GM21367 (cell line): ENCODE data around the gene RPE.

Source experiments
- ATAC-seq: cut with Tn5 transposase; IDR thresholded peaks from one replicate; pipeline ENCODE4 v1.9.1; 2021; ENCODE audit not compliant: unreplicated experiment

Gene RPE

DNA sequence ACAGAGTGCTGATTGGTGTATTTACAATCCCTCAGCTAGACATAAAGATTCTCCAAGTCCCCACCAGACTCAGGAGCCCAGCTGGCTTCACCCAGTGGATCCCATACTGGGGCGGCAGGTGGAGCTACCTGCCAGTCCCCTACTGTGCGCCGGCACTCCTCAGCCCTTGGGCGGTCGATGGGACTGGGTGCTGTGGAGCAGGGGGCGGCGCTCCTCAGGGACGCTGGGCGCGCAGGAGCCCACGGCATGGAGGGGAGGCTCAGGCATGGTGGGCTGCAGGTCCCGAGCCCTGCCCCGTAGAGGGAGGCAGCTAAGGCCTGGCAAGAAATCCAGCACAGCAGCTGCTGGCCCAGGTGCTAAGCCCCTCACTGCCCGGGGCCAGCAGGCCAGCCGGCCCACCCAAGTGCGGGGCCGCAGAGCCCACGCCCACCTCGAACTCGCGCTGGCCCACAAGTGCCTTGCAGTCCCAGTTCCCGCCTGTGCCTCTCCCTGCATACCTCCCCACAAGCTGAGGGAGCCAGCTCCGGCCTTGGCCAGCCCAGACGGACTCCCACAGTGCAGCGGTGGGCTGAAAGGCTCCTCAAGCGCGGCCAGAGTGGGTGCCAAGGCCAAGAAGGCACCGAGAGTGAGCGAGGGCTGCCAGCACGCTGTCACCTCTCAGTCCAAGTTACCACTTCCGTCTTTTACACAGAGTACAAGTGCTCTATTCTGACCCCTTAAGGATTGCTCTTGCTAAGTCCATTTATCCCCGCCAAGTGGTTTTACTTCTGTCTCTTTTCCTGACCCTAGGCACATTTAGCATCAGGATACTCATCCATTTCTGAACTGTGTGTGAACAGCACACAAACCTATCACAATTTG, 1.7 kb upstream of the RPE start:
- ATAC-seq, result no peak

DNA sequence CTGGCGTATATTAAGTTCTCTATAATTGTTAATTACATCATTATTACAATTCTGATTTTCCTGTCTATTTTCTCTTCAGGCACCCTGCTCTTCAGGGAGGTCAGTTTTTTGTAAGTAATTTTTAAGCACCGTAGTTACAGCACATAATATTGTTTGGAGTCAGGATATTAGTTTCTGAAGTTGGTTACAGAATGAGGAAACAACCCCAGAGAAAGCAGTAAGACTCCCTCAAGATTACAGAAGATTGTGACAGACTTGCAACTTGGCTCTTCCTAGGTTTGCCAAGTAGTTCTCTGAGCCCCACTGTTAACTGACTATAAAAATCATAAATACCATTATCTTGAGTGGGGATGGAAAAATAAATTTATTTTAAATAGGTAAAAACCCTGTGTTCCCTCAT, 921 bp downstream of the RPE start:
- no peak for ATAC-seq

DNA sequence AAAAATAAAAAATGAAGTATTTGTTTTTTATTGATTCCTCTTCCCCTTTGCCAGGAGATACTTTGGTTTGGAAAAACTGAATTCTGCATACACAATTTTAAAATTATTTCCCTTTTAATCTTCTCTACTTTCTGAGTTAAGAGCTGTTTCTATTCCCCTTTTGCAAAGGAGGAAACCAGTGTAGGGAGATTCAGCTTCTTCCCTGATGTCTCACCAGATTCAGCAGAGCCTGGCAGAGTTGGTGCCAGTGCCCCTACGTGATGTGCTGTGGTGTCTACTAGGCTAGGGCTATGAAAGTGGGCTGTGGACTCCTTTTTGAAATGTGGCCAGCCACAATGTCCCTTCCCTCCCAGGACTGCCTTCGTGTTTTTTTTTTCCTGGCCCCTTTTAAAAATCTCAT, 2.4 kb downstream of the RPE start:
- no peak for ATAC-seq

DNA sequence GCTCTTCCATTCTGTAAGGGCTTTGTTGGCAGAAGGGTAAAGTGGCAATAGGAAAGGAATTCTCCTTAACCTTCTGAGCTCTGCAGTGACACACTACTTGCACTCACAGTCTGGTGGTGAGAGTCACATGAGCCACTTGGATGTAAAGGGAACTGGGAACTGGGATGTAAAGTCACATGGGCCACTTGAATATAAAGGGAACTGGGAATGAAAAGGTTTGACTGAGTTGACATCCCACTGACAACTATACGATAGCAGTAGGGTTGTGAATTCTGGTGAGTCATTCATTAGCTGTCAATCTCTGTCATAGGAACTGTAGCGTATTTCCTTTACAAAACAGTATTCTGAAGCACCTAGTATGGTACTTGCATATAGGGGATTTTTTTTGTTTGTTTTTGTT, 5.5 kb downstream of the RPE start:
- no peak for ATAC-seq

DNA sequence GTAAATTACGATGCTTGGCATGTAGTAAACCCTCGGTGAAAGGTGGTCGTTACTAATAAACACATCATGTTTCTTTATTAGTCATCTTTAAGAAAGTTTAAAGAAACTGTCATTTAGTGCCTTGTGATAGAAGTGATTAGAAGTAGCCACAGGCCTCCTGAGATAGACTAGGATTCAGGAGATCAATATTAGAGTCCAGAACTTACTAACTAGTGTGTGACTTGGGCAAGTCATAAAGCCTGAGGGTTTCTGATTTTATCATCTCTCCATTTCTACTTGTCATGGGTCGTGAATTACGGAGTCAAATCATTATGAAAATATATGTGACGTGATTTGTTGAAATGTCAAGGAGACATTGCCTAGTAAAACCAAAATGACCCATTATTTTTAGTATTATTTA, 6.7 kb downstream of the RPE start:
- ATAC-seq, result no peak

DNA sequence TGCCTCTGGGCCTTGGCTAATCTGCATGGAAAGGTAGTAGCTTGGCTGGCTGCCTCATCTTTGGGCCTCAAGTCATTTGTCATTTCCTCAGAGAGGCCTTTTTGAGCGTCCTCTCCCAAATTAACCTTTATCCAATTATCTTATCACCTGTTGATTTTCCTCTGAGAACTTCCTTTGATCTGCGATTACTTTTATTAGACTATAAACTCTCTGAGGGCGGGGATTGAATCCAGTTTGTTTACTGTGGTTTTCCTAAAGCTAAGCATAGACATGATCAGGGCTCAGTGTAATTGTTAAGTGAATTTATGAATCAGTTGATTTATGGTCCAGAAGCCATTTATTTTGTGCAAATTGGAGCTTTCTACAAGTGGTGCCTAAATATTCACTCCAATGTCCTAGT, 7.5 kb downstream of the RPE start:
- no peak for ATAC-seq

DNA sequence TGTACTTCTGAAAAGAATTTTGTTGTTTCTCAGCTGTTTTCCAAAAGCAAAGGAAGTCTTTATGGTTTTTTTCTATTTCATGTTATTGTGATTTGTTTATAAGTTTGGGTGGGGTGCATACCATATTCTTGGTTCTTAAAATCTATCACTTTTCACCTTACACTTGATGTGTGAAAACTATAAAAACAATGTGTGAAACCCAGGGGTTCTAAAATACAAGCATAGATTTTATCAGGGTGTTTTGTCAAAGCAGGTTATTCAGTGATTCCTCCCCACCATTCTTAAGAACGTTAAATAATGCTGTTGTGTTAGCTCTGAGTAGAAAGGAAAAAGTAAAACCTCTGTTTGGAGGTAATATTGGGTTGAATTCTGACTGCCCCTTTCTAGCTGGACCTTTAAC, 17.7 kb downstream of the RPE start:
- ATAC-seq, result no peak

DNA sequence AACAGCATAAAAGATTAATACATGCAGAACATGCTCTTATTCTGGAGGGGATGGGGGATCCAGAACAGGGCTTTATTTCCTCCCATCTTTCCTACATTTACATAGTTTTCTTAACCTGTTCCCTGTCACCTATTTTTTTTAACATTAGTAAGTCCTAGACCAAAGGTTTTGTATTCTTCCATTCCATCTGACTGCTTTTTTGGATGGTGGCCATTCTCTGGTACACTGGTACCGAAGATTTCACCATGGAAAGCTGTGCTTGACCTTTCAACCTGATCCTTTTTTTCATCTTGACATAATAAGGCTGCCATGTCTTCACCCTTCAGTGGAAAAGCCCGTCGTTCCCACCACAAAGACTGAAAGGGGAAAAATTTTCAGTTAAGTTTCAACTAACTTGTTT, 20.4 kb downstream of the RPE start:
- no peak for ATAC-seq

DNA sequence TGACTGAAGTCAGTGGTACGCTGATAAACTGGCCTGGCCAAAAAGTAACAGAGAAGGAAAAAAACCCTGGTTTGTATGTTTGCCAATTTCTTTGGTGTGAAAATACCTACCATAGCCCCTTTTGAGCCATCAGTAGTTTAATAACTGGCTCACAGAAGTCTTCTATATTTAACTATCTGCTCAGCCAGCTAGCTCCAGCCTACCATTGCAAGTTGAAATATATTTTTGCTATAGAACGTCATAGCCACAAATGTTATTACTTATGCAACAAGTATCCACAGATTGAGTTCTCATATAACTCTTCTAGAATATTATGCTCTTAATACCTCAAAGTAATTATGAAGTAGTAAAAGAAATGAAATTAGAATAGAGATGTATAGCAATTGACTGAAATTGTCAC, 25.2 kb downstream of the RPE start:
- no peak for ATAC-seq

DNA sequence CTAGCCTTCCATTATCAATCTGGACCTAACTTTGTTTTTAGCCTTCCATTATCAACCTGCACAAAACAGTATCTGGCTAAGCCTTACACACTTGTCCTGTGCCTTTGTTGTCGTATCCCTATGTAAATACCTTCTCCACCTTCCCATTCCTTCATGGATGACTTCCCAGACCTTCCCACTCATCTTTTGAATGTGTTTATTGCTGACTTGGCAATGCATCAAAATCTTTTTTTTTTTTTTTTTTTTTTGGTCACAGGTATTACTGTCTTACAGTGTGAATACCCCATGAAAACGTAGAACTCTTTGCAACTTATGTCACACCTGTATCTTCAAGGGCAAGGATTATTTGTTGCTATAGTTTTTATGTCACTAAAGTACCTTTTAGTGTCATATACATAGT, 25.7 kb downstream of the RPE start:
- ATAC-seq, result no peak

DNA sequence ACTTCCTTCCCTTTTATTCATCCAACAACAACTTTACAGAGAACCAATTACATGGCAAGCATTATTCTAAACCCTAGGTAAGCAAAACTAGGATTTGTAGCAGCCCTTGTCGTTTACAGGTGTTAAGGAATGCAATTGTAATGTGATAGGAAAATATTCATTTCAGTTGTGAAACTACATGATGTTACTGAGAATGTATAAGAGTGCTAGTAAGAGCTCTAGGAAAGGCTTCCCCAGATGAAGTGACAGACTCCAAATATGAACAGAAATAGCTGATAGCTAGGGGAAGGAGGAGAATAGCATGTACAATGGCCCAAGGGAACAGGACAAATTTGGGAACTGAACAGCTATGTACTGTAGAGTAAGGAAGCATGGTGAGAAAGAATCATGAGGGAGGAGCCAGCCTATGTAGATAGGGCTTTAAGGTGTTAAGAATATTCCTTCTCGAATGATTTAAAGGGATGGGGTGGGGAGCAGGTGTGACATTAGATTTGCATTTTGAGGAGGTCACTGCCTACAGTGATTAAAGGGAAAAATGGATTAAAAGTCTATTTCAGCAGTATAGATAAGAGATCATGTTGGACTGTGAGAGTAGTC, 31.7 kb downstream of the RPE start:
- ATAC-seq, result no peak

DNA sequence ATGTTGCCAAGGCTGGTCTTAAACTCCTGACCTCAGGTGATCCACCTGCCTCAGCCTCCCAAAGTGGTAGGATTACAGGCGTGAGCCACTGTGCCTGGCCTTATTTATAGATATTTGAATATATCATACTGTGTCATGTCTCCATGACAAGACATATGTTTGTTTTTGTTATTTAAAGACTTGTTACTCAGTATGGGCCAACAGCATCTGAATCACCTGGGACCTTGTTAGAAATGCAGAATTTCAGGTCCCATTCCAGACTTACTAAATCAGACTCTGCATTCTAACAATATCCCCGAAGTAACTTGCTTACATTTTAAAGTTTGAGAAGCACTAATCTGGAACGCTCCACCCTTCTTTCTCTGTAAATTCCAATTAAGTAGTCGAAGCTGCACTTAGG, 33.2 kb downstream of the RPE start:
- ATAC-seq, result no peak

DNA sequence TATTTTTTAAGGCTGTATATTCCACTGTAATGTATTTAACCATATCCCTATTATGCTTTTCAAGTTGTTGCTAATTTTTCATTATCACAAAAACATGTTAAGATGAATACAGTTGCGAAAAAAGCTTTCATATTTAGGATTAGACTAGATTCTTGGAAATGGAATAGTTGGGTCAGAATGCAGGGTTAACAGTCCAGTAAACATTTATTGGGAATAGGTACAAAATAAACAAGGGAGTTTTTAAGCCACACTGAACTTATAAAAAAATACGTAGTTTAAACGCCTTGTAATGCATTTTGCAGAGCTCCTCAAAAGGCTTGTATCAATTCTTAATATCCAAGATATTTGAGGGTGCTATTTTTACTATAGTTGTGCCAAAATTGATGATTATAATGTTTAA, 35.6 kb downstream of the RPE start:
- no peak for ATAC-seq

DNA sequence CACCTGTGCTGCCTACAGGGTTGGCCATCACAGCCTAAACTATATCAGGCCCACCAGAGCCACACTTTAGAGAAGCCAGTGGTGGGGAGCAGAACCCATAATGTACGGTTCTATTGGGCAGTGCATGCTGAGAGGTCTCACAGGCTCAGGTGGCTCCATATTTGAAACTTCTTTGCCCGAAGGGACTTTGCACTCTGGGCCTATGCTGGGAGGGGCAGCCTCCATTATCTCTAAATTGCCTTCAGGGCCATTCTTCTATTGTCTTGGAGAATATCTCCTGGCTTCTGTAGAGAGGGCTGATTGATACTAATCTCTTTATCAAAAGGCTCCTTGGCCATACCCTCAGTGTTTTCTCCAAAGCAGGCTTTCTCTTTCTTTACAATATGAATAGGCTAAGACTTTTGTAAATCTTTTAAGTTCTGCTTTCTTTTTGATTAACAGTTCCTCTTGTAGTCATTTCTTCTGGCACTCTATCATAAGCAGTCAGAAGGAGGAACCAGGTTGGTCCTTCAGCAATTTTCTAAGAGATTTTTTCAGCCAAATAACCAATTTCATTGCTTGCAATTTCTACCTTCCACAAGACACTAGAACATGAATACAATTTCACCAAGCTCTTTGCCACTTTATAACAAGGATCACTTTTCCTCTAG, 44.5 kb downstream of the RPE start:
- no peak for ATAC-seq

DNA sequence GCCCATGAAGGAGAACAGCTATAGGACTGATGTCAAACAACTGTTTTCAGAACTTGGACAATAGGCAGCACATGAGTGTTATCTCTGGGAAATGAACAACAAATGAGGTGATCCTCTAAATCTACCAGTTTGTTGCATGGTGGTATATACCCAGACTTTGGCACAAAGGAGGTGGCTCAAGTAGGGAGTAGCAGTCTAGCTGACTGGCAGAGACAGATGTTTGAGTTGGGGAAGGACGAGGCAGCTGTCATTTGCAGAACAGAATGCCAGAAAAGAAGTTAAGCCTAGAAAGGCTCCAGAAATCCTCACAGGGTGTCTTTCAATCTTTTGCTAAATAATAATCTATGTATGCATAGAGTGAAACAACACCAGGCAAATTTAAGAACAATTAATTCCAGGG, 47.4 kb downstream of the RPE start:
- ATAC-seq, result no peak

DNA sequence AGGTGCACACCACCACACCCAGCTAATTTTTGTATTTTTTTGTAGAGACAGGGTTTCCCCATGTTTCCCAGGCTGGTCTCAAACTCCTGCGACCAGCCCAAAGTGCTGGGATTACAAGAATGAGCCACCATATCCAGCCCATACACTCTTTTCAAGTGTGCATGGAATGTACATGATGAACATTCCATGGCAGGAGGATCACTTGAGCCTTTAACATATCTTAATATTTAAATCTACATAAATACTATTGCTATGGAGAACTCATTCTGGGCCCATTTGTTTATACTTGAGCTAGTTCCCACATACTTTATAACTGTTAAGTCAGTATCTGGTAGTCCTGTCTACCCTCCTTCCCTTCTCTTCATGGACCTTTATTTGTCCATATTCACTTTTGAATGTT, 48.4 kb downstream of the RPE start:
- ATAC-seq, result no peak

DNA sequence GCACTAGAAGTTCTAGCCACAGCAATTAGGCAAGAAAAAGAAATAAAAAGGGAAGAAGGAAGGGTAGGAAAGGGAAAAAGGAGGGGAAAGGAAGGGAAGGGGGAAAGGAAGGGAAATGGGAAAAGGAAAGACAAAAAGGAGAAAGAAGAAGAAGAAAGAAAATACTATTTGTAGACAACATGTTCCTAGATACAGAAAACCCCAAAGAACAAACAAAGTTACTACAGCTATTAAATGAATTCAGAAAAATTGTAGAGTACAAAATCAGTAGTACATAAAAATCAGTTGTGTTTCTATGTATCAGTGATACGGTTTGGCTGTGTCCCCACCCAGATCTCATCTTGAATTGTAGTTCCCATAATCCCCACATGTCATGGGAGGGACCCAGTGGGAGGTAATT, 52.3 kb downstream of the RPE start:
- no peak for ATAC-seq

DNA sequence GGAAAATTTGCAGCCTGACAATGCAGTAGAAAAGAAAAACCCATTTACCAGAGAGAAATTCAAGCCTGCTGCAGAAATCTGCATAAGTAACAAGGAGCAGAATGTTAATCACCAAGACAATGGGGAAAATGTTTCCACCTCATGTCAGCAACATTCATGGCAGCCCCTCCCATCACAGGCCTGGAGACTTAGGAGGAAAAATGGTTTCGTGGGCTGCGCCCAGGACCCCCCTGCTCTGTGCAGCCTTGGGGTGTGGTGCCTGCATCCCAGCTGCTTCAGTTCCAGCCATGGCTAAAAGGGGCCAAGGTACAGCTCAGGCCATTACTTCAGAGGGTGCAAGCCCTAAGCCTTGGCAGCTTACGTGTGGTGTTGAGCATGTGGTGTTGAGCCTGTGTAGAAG, 53.4 kb downstream of the RPE start:
- no peak for ATAC-seq

DNA sequence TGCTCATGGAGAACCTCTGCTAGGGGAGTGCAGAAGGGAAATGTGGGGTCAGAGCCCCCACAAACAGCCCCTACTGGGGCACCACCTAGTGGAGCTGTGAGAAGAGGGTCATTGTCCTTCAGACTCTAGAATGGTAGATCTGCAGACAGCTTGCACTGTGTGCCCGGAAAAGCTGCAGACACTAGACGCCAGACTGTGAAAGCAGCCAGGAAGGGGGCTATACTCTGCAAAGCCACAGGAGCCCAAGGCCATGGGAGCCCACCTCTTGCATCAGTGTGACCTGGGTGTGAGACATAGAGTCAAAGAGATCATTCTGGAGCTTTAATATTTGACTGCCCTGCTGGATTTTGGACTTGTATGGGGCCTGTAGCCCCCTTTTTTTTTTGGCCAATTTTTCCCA, 60.9 kb downstream of the RPE start:
- ATAC-seq, result no peak
